Endothelial cell of umbilical vein (primary cell): ENCODE data around the gene CTTNBP2.

Experiments
- CTCF ChIP-seq, 2 donors: IDR thresholded peaks; 1 replicate in 1 of 2; 2 replicates in 1 of 2; pipeline ENCODE4 v1.5.1; 2011; ENCODE audit warnings: low read length in 2 of 2, mild to moderate bottlenecking in 2 of 2, moderate library complexity in 2 of 2, control low read depth in 1 of 2, inconsistent platforms in 1 of 2, low read depth in 1 of 2; ENCODE audit not compliant: insufficient read depth in 1 of 2; ENCODE audit errors: extremely low read depth in 1 of 2
- EZH2 ChIP-seq: IDR thresholded peaks from 2 replicates; pipeline ENCODE4 v1.6.1; 2012; ENCODE audit warnings: borderline replicate concordance, low read depth, mild to moderate bottlenecking, moderate library complexity, low read length, inconsistent platforms; ENCODE audit not compliant: severe bottlenecking
- FOS ChIP-seq: IDR thresholded peaks from 2 replicates; pipeline ENCODE4 v1.6.1; 2011; ENCODE audit warnings: mild to moderate bottlenecking, low read length, moderate library complexity, borderline replicate concordance; ENCODE audit not compliant: insufficient read depth
- GATA2 ChIP-seq: IDR thresholded peaks from 2 replicates; pipeline ENCODE4 v1.7.0; 2011; ENCODE audit warnings: low read depth, mild to moderate bottlenecking, moderate library complexity, mixed read lengths, low read length; ENCODE audit not compliant: insufficient read length, insufficient read depth
- JUN ChIP-seq: IDR thresholded peaks from 2 replicates; pipeline ENCODE4 v1.6.1; 2011; ENCODE audit warnings: borderline replicate concordance, low read depth; ENCODE audit not compliant: insufficient read length, insufficient read depth
- MAX ChIP-seq: IDR thresholded peaks from 2 replicates; pipeline ENCODE4 v1.6.1; 2011; ENCODE audit not compliant: insufficient read depth, insufficient read length
- MYC ChIP-seq: IDR thresholded peaks from one replicate; pipeline ENCODE4 v1.6.1; 2011; ENCODE audit warnings: mild to moderate bottlenecking, low read depth, low read length
- POLR2A ChIP-seq: IDR thresholded peaks from 2 replicates; pipeline ENCODE4 v1.6.1; 2012; ENCODE audit warnings: low read depth, mild to moderate bottlenecking, control low read depth, low read length
- POLR2AphosphoS5 ChIP-seq: IDR thresholded peaks from 2 replicates; pipeline ENCODE4 v1.6.1; 2012; ENCODE audit warnings: low read depth, mild to moderate bottlenecking, control low read depth, low read length, moderate library complexity; ENCODE audit not compliant: insufficient read depth

- TF ChIP-seq POLR2A (no peak), CTCF (IDR thresholded peaks at IDR 0.05; ENCODE audit: extremely low read depth in 1 of 2, insufficient read depth in 1 of 2, low read depth in 1 of 2, low read length in 2 of 2) (no peak), EZH2 (no peak), POLR2AphosphoS5 (no peak), JUN (no peak), MAX (no peak), GATA2 (no peak), FOS (no peak), MYC (no peak)
Measured at GRCh38 chr7:117800841-117801240, 72.4 kb downstream of the CTTNBP2 start.
